HCT116 (cell line): ENCODE measurements around the gene CDR2L. TPM values are rescaled to one million over a fixed set of nuclear protein-coding genes. Genes with fewer than 3 reads are reported as not detected.
A peak's percentile ranks its signal among the peaks of the same experiment; 100 is the strongest.

Source experiments
- ATAC-seq: fragments of 200-7000 bp; cut with Tn5 transposase; 2 replicates; pipeline ENCODE4 v1.9.1; 2020; ENCODE audit warnings: mild to moderate bottlenecking, moderate library complexity
- BruUV-seq: library from RNA; stranded (reverse); fragments of 400-500 nt; replicated peaks from 2 replicates; lab custom pipeline; 2021; lab: Mats Ljungman, UMichigan
- CTCF ChIA-PET: fragments of 300-600 bp; sonication (Branson Sonifier 250); formaldehyde crosslinking; loops from one replicate; lab custom pipeline; 2021; ENCODE audit warnings: antibody characterized with exemption; lab: Charles Lee
- POLR2A ChIA-PET: fragments of 300-600, 350-600 bp; sonication (Branson Sonifier 250); formaldehyde crosslinking; loops from one replicate; lab custom pipeline; 2021; ENCODE audit warnings: antibody characterized with exemption; lab: Charles Lee
- RAD21 ChIA-PET, 2 experiments: fragments of 300-600 bp; sonication (Branson Sonifier 250); formaldehyde crosslinking; loops; one replicate each; lab custom pipeline; 2023; ENCODE audit warnings: low total read pairs in 2 of 2; ENCODE audit not compliant: uncharacterized antibody in 2 of 2, unreplicated experiment in 2 of 2, low non-redundant PET in 1 of 2; lab: Charles Lee
- DNase-seq: peaks from one replicate; pipeline ENCODE4 v3.0.0-alpha.2; 2010; ENCODE audit warnings: low read depth, low spot score
- H2AFZ ChIP-seq: fragments of 200-600 bp; shearing (Covaris generic), sonication (generic); 2 replicates; pipeline ENCODE4 v1.6.1; 2017; ENCODE audit warnings: low read depth, mixed run types, mixed read lengths, antibody characterized with exemption, low read length; ENCODE audit not compliant: poor library complexity, severe bottlenecking
- H3K27ac ChIP-seq: 2 replicates; pipeline ENCODE4 v1.5.1; 2012; ENCODE audit warnings: low read depth, low read length
- H3K27me3 ChIP-seq: fragments of 200-600 bp; sonication (generic); 2 replicates; pipeline ENCODE4 v1.6.1; 2016; ENCODE audit warnings: mixed run types, low read length, mixed read lengths; ENCODE audit not compliant: insufficient read depth
- H3K36me3 ChIP-seq, 2 experiments: fragments of 200-500 bp in 1 of 2; fragments of 200-600 bp in 1 of 2; sonication (Bioruptor generic) in 1 of 2; sonication (generic) in 1 of 2; 2 replicates each; pipeline versions ENCODE4 v1.5.1 to v1.6.1; 2014 to 2016; ENCODE audit warnings: low read length in 2 of 2, inconsistent platforms in 1 of 2, mixed read lengths in 1 of 2, mixed run types in 1 of 2; ENCODE audit not compliant: insufficient read depth in 2 of 2, control insufficient read depth in 1 of 2
- H3K4me1 ChIP-seq, 2 experiments: fragments of 200-600 bp in 1 of 2; sonication (generic) in 1 of 2; 2 replicates each; pipeline versions ENCODE4 v1.5.1 to v1.6.1; 2012 to 2017; ENCODE audit warnings: low read length in 2 of 2, inconsistent platforms in 1 of 2, mild to moderate bottlenecking in 1 of 2, mixed read lengths in 1 of 2, mixed run types in 1 of 2, moderate library complexity in 1 of 2; ENCODE audit not compliant: insufficient read depth in 2 of 2, control insufficient read depth in 1 of 2
- H3K4me2 ChIP-seq: fragments of 200-600 bp; sonication (generic); 2 replicates; pipeline ENCODE4 v1.6.1; 2017; ENCODE audit warnings: mixed run types, low read length, mixed read lengths
- H3K4me3 ChIP-seq, 2 experiments: fragments of 200-600 bp in 1 of 2; sonication (generic) in 1 of 2; replicated peaks in 1 of 2; 2 replicates each; pipeline ENCODE4 v1.5.1; 2011 to 2016; ENCODE audit warnings: low read length in 2 of 2, control low read depth in 1 of 2, low read depth in 1 of 2, mild to moderate bottlenecking in 1 of 2, mixed read lengths in 1 of 2, mixed run types in 1 of 2
- H3K79me2 ChIP-seq: fragments of 200-600 bp; sonication (generic); 2 replicates; pipeline ENCODE4 v1.6.1; 2017; ENCODE audit warnings: mild to moderate bottlenecking, mixed run types, low read length, moderate library complexity, mixed read lengths; ENCODE audit not compliant: insufficient read depth
- H3K9ac ChIP-seq: fragments of 200-600 bp; sonication (generic); 2 replicates; pipeline ENCODE4 v1.6.1; 2016; ENCODE audit warnings: low read length, mixed read lengths
- H3K9me2 ChIP-seq: fragments of 200-600 bp; sonication (generic), shearing (Covaris generic); 2 replicates; pipeline ENCODE4 v1.6.1; 2017; ENCODE audit warnings: mixed run types, mild to moderate bottlenecking, moderate library complexity; ENCODE audit not compliant: insufficient read depth
- H3K9me3 ChIP-seq, 2 experiments: fragments of 200-500 bp in 1 of 2; fragments of 200-600 bp in 1 of 2; sonication (Bioruptor generic) in 1 of 2; sonication (generic) in 1 of 2; 2 replicates each; pipeline ENCODE4 v1.6.1; 2014 to 2017; ENCODE audit warnings: low read length in 2 of 2, mixed read lengths in 2 of 2, inconsistent platforms in 1 of 2, low read depth in 1 of 2, mild to moderate bottlenecking in 1 of 2, mixed run types in 1 of 2, moderate library complexity in 1 of 2; ENCODE audit not compliant: control insufficient read depth in 1 of 2, insufficient read depth in 1 of 2
- H4K20me1 ChIP-seq: fragments of 200-600 bp; sonication (generic), shearing (Covaris generic); 2 replicates; pipeline ENCODE4 v1.6.1; 2017; ENCODE audit warnings: mixed run types, mild to moderate bottlenecking, moderate library complexity; ENCODE audit not compliant: insufficient read depth
- CBX3 ChIP-seq: IDR thresholded peaks from 2 replicates; pipeline ENCODE4 v1.6.1; 2012; ENCODE audit warnings: low read depth
- CEBPB ChIP-seq: IDR thresholded peaks from 2 replicates; pipeline ENCODE4 v1.6.1; 2012; ENCODE audit warnings: low read depth
- CTCF ChIP-seq, 3 experiments: fragments of 200-600 bp in 1 of 3; sonication (generic) in 1 of 3; IDR thresholded peaks in 2 of 3; conservative IDR thresholded peaks in 1 of 3; 2 replicates each; pipeline ENCODE4 v1.5.1; 2012 to 2017; ENCODE audit warnings: low read depth in 2 of 3, low read length in 2 of 3, antibody characterized with exemption in 1 of 3, borderline replicate concordance in 1 of 3, control low read depth in 1 of 3, mild to moderate bottlenecking in 1 of 3, mixed read lengths in 1 of 3, mixed run types in 1 of 3, moderate library complexity in 1 of 3; ENCODE audit not compliant: insufficient read depth in 1 of 3
- EZH2 ChIP-seq: fragments of 200-600 bp; sonication (generic); IDR thresholded peaks from 2 replicates; pipeline ENCODE4 v1.6.1; 2017; ENCODE audit warnings: antibody characterized with exemption, mixed run types
- EZH2phosphoT487 ChIP-seq: fragments of 200-600 bp; IDR thresholded peaks from 2 replicates; pipeline ENCODE4 v1.6.1; 2018; ENCODE audit warnings: antibody characterized with exemption, borderline replicate concordance
- MAX ChIP-seq: IDR thresholded peaks from 2 replicates; pipeline ENCODE4 v1.6.1; 2012
- POLR2A ChIP-seq: IDR thresholded peaks from 2 replicates; pipeline ENCODE4 v1.7.0; 2011; ENCODE audit warnings: borderline replicate concordance; ENCODE audit not compliant: insufficient read depth, insufficient read length; ENCODE audit errors: extremely low read depth
- POLR2AphosphoS5 ChIP-seq: IDR thresholded peaks from 2 replicates; pipeline ENCODE4 v1.6.1; 2011; ENCODE audit warnings: mild to moderate bottlenecking, low read depth, low read length, moderate library complexity
- REST ChIP-seq: IDR thresholded peaks from 2 replicates; pipeline ENCODE4 v1.6.1; 2012; ENCODE audit warnings: low read depth
- SIN3A ChIP-seq: IDR thresholded peaks from 2 replicates; pipeline ENCODE4 v1.6.1; 2012; ENCODE audit warnings: low read depth
- SP1 ChIP-seq: IDR thresholded peaks from 2 replicates; pipeline ENCODE4 v1.6.1; 2012; ENCODE audit warnings: low read depth
- SRF ChIP-seq: IDR thresholded peaks from 2 replicates; pipeline ENCODE4 v1.6.1; 2012; ENCODE audit warnings: low read depth
- TCF7L2 ChIP-seq: IDR thresholded peaks from 2 replicates; pipeline ENCODE4 v1.7.0; 2011; ENCODE audit warnings: borderline replicate concordance, inconsistent platforms; ENCODE audit not compliant: insufficient read depth, insufficient read length; ENCODE audit errors: extremely low read depth
- YY1 ChIP-seq: IDR thresholded peaks from 2 replicates; pipeline ENCODE4 v1.6.1; 2011; ENCODE audit warnings: low read length, low read depth, moderate library complexity, mild to moderate bottlenecking; ENCODE audit not compliant: insufficient replicate concordance; ENCODE audit errors: extremely low read depth
- intact Hi-C: fragments of 100-400 bp; cut with micrococcal nuclease; formaldehyde crosslinking; loops from 2 replicates; pipeline ENCODE4 v1.10.0; 2022
- total RNA-seq: library from RNA; stranded (reverse); gene quantifications from one replicate; pipeline ENCODE4 v1.2.1, GENCODE V29; 2021; ENCODE audit not compliant: unreplicated experiment

CDR2L gene
- total RNA-seq, 1 experiment from 2014 or later, result 26.5 TPM

GRCh38 chr17:75036643-75037268, 49.3 kb downstream of the CDR2L start:
- POLR2A ChIA-PET, result interaction anchor here (0.6 kb wide), 1 partner anchor 87 kb away, joined by 4 read pairs; no protein-coding TSS in a partner anchor
- peak; percentile 89 for DNase-seq
- TF ChIP-seq TCF7L2, result peak; percentile 98
- no peak for TF ChIP-seq SRF
- peak; percentile 6 for TF ChIP-seq YY1
- TF ChIP-seq REST, result no peak
- no peak for TF ChIP-seq EZH2phosphoT487
- peak; percentile 60 for TF ChIP-seq SP1
- TF ChIP-seq EZH2, result no peak
- no peak for TF ChIP-seq CEBPB
- TF ChIP-seq CTCF (IDR thresholded peaks at IDR 0.05 in 2 of 3, conservative IDR thresholded peaks at IDR 0.05 in 1 of 3; ENCODE audit: borderline replicate concordance in 1 of 3, insufficient read depth in 1 of 3, low read depth in 2 of 3, low read length in 2 of 3), result no peak
- no peak for TF ChIP-seq POLR2A
- peak; percentile 55; the same call in 1 of the 2 replicates for TF ChIP-seq MAX
- no peak; the same call in 1 of the 2 replicates for TF ChIP-seq CBX3
- TF ChIP-seq SIN3A, result 0 out of 2 replicates have a peak, but pooled peaks have one; percentile 28
- no peak for TF ChIP-seq POLR2AphosphoS5

More at GRCh38 chr17:75036643-75037268, 49.3 kb downstream of the CDR2L start:
- Histone ChIP-seq H3K36me3 (peaks cover 27 to 28% of the 10 kb centered on the region in 2 experiments), H3K27ac (peak overlapping the region; percentile 87), H3K4me2 (peak overlapping the region; percentile 86), H3K27me3 (no peaks in the 10 kb centered on the region), H4K20me1 (no peaks in the 10 kb centered on the region), H3K9me2 (no peaks in the 10 kb centered on the region), H3K9me3 (no peaks in the 10 kb centered on the region), H2AFZ (no peak overlapping the region), H3K4me1 (peaks cover 45 to 58% of the 10 kb centered on the region in 2 experiments), H3K9ac (peak overlapping the region; percentile 43), H3K4me3 (peak overlapping the region in 1 of 2 experiments; percentile 24; a peak in 2 of 4 replicates), H3K79me2 (no peaks in the 10 kb centered on the region)
- peak; percentile 17 for ATAC-seq
- BruUV-seq, result no TSS peak
- ChIA-PET RAD21 (interaction anchor here in 1 of 2 experiments (2.5 kb wide), 1 partner anchor 76 kb away, joined by 9 read pairs; no protein-coding TSS in a partner anchor), CTCF (interaction anchor here (2.9 to 3.5 kb wide), 2 partner anchors 10 to 75 kb away, joined by 12 to 31 read pairs; partner anchors contain the start of genes ATP5PD and KCTD2)
- intact Hi-C loops, result no loop called here
